B cell (primary cell): ENCODE results near the gene POGLUT2. TPM values are rescaled to one million over a fixed set of nuclear protein-coding genes. Genes with fewer than 3 reads are reported as not detected.

ENCODE experiments used
- ATAC-seq: fragments of 200-7000 bp; cut with Tn5 transposase; one replicate; pipeline ENCODE4 v1.10.0; 2021; ENCODE audit warnings: low read depth, mild to moderate bottlenecking, moderate number of reproducible peaks, moderate library complexity
- CTCF ChIA-PET: fragments of 350-600 bp; sonication (Branson Sonifier 250); formaldehyde crosslinking; loops from one replicate; lab custom pipeline; 2021; ENCODE audit warnings: antibody characterized with exemption, inconsistent platforms; lab: Charles Lee
- POLR2A ChIA-PET: fragments of 350-600 bp; sonication (Branson Sonifier 250); formaldehyde crosslinking; loops from one replicate; lab custom pipeline; 2021; ENCODE audit warnings: antibody characterized with exemption; lab: Charles Lee
- DNase-seq: peaks from one replicate; pipeline ENCODE4 v3.0.0; 2013
- H2AFZ ChIP-seq: 2 replicates; pipeline ENCODE4 v1.6.1; 2012; ENCODE audit warnings: mild to moderate bottlenecking, low read depth, low read length; ENCODE audit not compliant: insufficient read depth, poor library complexity, severe bottlenecking
- H3K27ac ChIP-seq, 2 donors: 1 replicate in 1 of 2; 2 replicates in 1 of 2; pipeline ENCODE4 v1.5.1; 2012 to 2013; ENCODE audit warnings: low read length in 2 of 2, mild to moderate bottlenecking in 2 of 2, moderate library complexity in 1 of 2
- H3K27me3 ChIP-seq, 4 experiments: fragments of 200-600 bp in 1 of 4; sonication (generic) in 1 of 4; replicated peaks in 1 of 4; 1 replicate in 2 of 4; 2 replicates in 2 of 4; pipeline versions ENCODE4 v1.6.1 to v1.7.0; 2013 to 2016; ENCODE audit warnings: low read length in 3 of 4, mild to moderate bottlenecking in 2 of 4, mixed read lengths in 1 of 4, moderate library complexity in 1 of 4; ENCODE audit not compliant: insufficient read depth in 4 of 4, control insufficient read depth in 3 of 4; ENCODE audit errors: control extremely low read depth in 1 of 4
- H3K36me3 ChIP-seq, 2 experiments: replicated peaks in 1 of 2; 1 replicate in 1 of 2; 2 replicates in 1 of 2; pipeline versions ENCODE4 v1.6.1 to v1.7.1; 2013; ENCODE audit warnings: low read length in 1 of 2; ENCODE audit not compliant: insufficient read depth in 2 of 2, control insufficient read depth in 1 of 2; ENCODE audit errors: control extremely low read depth in 1 of 2, extremely low read depth in 1 of 2
- H3K4me1 ChIP-seq, 2 donors: fragments of 200-600 bp in 1 of 2; sonication (generic) in 1 of 2; 1 replicate in 1 of 2; 2 replicates in 1 of 2; pipeline versions ENCODE4 v1.5.1 to v1.6.1; 2013 to 2017; ENCODE audit warnings: low read length in 2 of 2; ENCODE audit not compliant: control insufficient read depth in 2 of 2, insufficient read depth in 2 of 2
- H3K4me2 ChIP-seq: replicated peaks from 2 replicates; pipeline ENCODE3; 2012; ENCODE audit warnings: mild to moderate bottlenecking, low read depth, low read length; ENCODE audit not compliant: poor library complexity, severe bottlenecking
- H3K4me3 ChIP-seq, 5 experiments: fragments of 200-600 bp in 1 of 5; sonication (generic) in 1 of 5; 1 replicate in 3 of 5; 2 replicates in 2 of 5; pipeline versions ENCODE4 v1.5.1 to v1.7.0; 2011 to 2016; ENCODE audit warnings: low read length in 4 of 5, mild to moderate bottlenecking in 4 of 5, low read depth in 2 of 5, control low read depth in 1 of 5, moderate library complexity in 1 of 5; ENCODE audit not compliant: insufficient read depth in 1 of 5; ENCODE audit errors: control extremely low read depth in 1 of 5, extremely low read depth in 1 of 5
- H3K79me2 ChIP-seq: fragments of 200-600 bp; sonication (generic); one replicate; pipeline ENCODE4 v1.6.0; 2016; ENCODE audit warnings: low read length; ENCODE audit not compliant: control insufficient read depth, insufficient read depth
- H3K9ac ChIP-seq: fragments of 200-600 bp; sonication (generic); 2 replicates; pipeline ENCODE4 v1.6.1; 2017; ENCODE audit warnings: mild to moderate bottlenecking, low read length, moderate library complexity
- H3K9me3 ChIP-seq, 3 donors: one replicate each; pipeline versions ENCODE4 v1.6.1 to v1.7.1; 2013; ENCODE audit warnings: low read length in 2 of 3; ENCODE audit not compliant: control insufficient read depth in 2 of 3, insufficient read depth in 1 of 3; ENCODE audit errors: control extremely low read depth in 1 of 3
- H4K20me1 ChIP-seq: 2 replicates; pipeline ENCODE4 v1.6.0; 2012; ENCODE audit warnings: mild to moderate bottlenecking, low read length; ENCODE audit not compliant: insufficient read depth, control insufficient read depth, poor library complexity, severe bottlenecking
- H3K27ac Mint-ChIP-seq: one replicate; pipeline ENCODE4 v1.8.0; 2021; ENCODE audit warnings: mixed read lengths
- H3K27me3 Mint-ChIP-seq: one replicate; pipeline ENCODE4 v1.8.0; 2021; ENCODE audit warnings: mixed read lengths
- H3K4me1 Mint-ChIP-seq: one replicate; pipeline ENCODE4 v1.8.0; 2021; ENCODE audit warnings: mixed read lengths
- H3K4me3 Mint-ChIP-seq: one replicate; pipeline ENCODE4 v1.8.0; 2021; ENCODE audit warnings: mixed read lengths
- H3K9me3 Mint-ChIP-seq: one replicate; pipeline ENCODE4 v1.8.0; 2022; ENCODE audit warnings: mixed read lengths; ENCODE audit not compliant: insufficient read depth
- CTCF ChIP-seq: fragments of 200-600 bp; IDR thresholded peaks from one replicate; pipeline ENCODE4 v1.8.0; 2022; ENCODE audit warnings: antibody characterized with exemption, mild to moderate bottlenecking
- EZH2 ChIP-seq: IDR thresholded peaks from 2 replicates; pipeline ENCODE4 v1.6.1; 2012; ENCODE audit warnings: borderline replicate concordance, low read depth, mild to moderate bottlenecking, moderate library complexity, low read length; ENCODE audit not compliant: insufficient read depth, poor library complexity, severe bottlenecking
- WGBS: methylation state at CpG from one replicate; pipeline ENCODE4 v1.1.5; 2013; ENCODE audit warnings: missing lambda C conversion rate; ENCODE audit not compliant: insufficient coverage; 5-methylcytosine and 5-hydroxymethylcytosine counted together
- intact Hi-C: fragments of 100-400 bp; cut with micrococcal nuclease; formaldehyde crosslinking; loops from one replicate; pipeline ENCODE4 v1.10.0; 2022
- polyA plus RNA-seq: library from polyadenylated mRNA; depleted of rRNA; stranded (reverse); fragments of >200 nt; gene quantifications from 2 replicates; pipeline ENCODE4 v1.2.3, GENCODE V29; 2012
- total RNA-seq, 2 donors: library from RNA; stranded (reverse); fragments of 120-200 nt in 1 of 2; gene quantifications; 1 replicate in 1 of 2; 2 replicates in 1 of 2; pipeline versions ENCODE4 v1.2.3 to v1.2.4, GENCODE V29; 2013 to 2022

Gene POGLUT2
- total and polyA plus RNA-seq, 2 donors (not counting 1 experiment from before 2014, with no cell fraction given) = 0.12 TPM; not detected in 1

GRCh38 chr13:102742506-102742905 lies 56.3 kb downstream of the POGLUT2 start:
- H3K27me3 Mint-ChIP-seq = peaks cover 59% of the 10 kb centered on the region
- Histone ChIP-seq H3K9ac (no peak overlapping the region), H3K4me3 (no peak overlapping the region), H3K9me3 (peaks cover 0 to 2% (median 0%) of the 10 kb centered on the region in 3 donors), H2AFZ (no peak overlapping the region), H3K27me3 (peaks cover 0 to 4% (median 2%) of the 10 kb centered on the region in 4 experiments), H3K4me2 (no peak overlapping the region), H3K27ac (no peak overlapping the region), H3K36me3 (no peaks in the 10 kb centered on the region), H4K20me1 (no peaks in the 10 kb centered on the region), H3K79me2 (no peaks in the 10 kb centered on the region), H3K4me1 (no peaks in the 10 kb centered on the region)
- no peaks in the 10 kb centered on the region for H3K9me3 Mint-ChIP-seq
- no peak overlapping the region for H3K4me3 Mint-ChIP-seq
- H3K4me1 Mint-ChIP-seq = no peaks in the 10 kb centered on the region
- ChIA-PET CTCF (no interaction called here), POLR2A (no interaction called here)
- ATAC-seq (no peak), DNase-seq (no peak)
- intact Hi-C loops = no loop called here
- TF ChIP-seq EZH2 (no peak), CTCF (no peak)
- no peak overlapping the region for H3K27ac Mint-ChIP-seq

- H3K4me3 Mint-ChIP-seq = no peak overlapping the region
- ChIA-PET CTCF (no interaction called here), POLR2A (no interaction called here)
- H3K9me3 ChIP-seq = peaks cover 0 to 2% (median 0%) of the 10 kb centered on the region in 3 donors
- no peak overlapping the region for H3K9ac ChIP-seq
- no peak overlapping the region for H3K27ac ChIP-seq
- H3K4me2 ChIP-seq = no peak overlapping the region
- DNase-seq (no peak), ATAC-seq (no peak)
- H2AFZ ChIP-seq = no peak overlapping the region
- no peaks in the 10 kb centered on the region for H4K20me1 ChIP-seq
- WGBS = 67% methylated on average over 1 of the region's 1 CpG
- H3K9me3 Mint-ChIP-seq = no peaks in the 10 kb centered on the region
- no peak for TF ChIP-seq EZH2
- TF ChIP-seq CTCF = no peak
- H3K27me3 ChIP-seq = peaks cover 0 to 4% (median 2%) of the 10 kb centered on the region in 4 experiments
- H3K4me1 Mint-ChIP-seq = no peaks in the 10 kb centered on the region
- H3K27me3 Mint-ChIP-seq = peaks cover 57% of the 10 kb centered on the region
- no peaks in the 10 kb centered on the region for H3K79me2 ChIP-seq
- H3K4me1 ChIP-seq = no peaks in the 10 kb centered on the region
- no peaks in the 10 kb centered on the region for H3K36me3 ChIP-seq
- no peak overlapping the region for H3K4me3 ChIP-seq
- intact Hi-C loops = no loop called here
- no peak overlapping the region for H3K27ac Mint-ChIP-seq
Observed at GRCh38 chr13:102742101-102742500, 56.7 kb downstream of the POGLUT2 start.

Other genes starting within 250 kb of the POGLUT2 start
- 51.1 and 56.6 TPM in 2 replicates for gene TPP2, start 202.0 kb downstream of the POGLUT2 start, total RNA-seq
- gene TPP2, start 202.0 kb downstream of the POGLUT2 start, polyA plus RNA-seq = 22.1 and 34.2 TPM in 2 replicates
- gene METTL21C, start 103.9 kb downstream of the POGLUT2 start, total RNA-seq = not detected in 2 replicates
- not detected in 2 replicates for gene METTL21C, start 103.9 kb downstream of the POGLUT2 start, polyA plus RNA-seq
- gene TEX30, start 25.2 kb downstream of the POGLUT2 start, total RNA-seq = 5.3 and 5.9 TPM in 2 replicates
- gene TEX30, start 25.2 kb downstream of the POGLUT2 start, polyA plus RNA-seq = 4.3 and 6.7 TPM in 2 replicates
- gene BIVM, start 143 bp upstream of the POGLUT2 start, total RNA-seq = 3.6 and 5.4 TPM in 2 replicates
- 1.0 and 1.8 TPM in 2 replicates for gene BIVM, start 143 bp upstream of the POGLUT2 start, polyA plus RNA-seq
- 88.3 and 100 TPM in 2 replicates for gene ERCC5, start 47.1 kb upstream of the POGLUT2 start, total RNA-seq
- gene ERCC5, start 47.1 kb upstream of the POGLUT2 start, polyA plus RNA-seq = 34.7 and 48.5 TPM in 2 replicates